HG03135 (cell line): ENCODE data around the gene RASSF4.

Experiments
- ATAC-seq: cut with Tn5 transposase; IDR thresholded peaks from one replicate; pipeline ENCODE4 v1.9.1; 2021; ENCODE audit warnings: mild to moderate bottlenecking, moderate library complexity; ENCODE audit not compliant: unreplicated experiment

Gene RASSF4

GRCh38 chr10:44986179-44986578, 26.6 kb downstream of the RASSF4 start:
- ATAC-seq, result no peak

DNA sequence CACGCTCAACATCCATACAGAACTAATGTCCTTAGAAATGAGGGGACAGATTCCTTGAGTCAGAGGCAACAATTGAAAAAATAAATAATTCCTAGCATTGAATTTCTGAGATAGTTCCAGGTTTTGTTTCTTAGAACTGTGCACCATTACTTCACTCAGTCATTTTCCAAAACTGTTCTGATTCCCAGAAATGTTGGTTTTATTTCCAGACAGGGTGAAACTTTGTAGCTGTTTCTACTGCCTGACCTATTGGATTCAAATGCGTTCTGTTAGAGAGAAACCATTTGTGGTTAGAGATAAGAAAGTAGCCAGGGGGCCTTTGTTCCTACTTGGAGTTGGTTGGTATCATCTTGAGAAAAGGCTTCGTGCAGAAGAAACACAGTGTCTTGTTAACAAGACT, 27.1 kb downstream of the RASSF4 start:
- ATAC-seq, result no peak

- ATAC-seq, result no peak
These were observed 29.5 kb downstream of the RASSF4 start for GRCh38 chr10:44988957-44989585.

DNA sequence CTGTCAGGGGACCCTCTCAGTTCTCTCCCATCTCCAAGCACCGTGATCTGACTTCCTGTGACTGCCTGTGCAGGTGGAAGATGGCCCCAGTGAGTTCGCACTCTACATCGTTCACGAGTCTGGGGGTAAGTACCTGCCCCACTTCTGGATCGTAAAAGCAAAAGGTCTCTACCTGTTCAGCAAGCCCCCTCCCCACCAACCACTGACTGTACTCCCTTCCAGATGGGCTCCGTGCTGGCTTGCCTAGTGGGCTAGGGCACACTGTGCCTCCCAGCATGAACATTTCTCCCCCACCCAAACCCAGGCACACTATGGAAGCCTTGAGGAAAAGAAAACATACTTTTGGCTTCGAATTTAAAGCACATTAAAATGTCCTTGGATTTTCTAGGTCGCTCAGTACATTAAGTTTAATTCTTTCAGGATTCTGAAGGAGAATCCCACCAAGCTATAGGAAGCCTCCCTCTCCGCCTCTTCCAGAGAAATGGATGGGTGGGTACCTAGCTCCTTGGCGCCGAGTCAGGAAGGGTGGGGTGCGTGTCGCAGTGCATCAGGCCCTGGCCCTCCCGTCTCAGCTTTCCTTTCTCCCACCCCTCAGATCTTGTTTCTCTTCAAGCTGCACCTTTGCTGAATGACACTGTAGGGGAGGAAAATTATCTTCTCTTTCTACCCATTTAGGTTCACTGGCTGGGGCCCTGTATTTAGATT, 30.1 kb downstream of the RASSF4 start:
- ATAC-seq, result no peak

DNA sequence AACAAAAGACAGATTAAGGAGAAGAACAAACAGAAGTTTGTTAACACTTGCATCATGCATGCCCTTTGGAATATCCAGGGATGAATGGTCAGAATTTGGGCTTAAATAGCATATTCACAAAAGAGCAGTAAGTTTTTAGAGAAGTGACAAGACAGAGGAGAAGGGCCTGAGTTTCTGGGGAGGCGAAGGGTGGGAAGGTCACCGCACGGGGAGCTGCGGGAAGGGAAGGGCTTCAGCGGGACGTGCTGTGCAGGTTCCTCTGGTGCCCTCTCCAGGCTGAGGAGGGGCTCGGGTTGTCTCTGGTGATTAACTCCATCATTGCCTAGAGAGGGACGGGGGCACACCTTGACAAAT, 30.7 kb downstream of the RASSF4 start:
- ATAC-seq, result no peak

DNA sequence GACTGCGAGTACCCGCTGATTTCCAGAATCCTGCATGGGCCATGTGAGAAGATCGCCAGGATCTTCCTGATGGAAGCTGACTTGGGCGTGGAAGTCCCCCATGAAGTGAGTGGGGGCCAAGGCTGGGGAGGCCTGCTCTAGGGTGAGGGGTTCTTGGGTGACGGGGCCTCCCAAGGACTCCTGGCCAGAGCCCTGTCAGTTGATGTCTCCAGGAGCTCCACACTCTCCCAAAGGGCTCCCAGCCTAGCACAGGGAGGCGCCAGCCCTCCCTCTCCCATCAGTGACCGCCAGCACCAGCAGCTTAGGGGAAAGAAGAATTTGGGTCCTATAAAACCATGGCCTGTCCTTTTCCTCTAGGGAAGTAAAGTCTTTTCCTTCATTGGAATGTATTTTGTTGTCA, 31.4 kb downstream of the RASSF4 start:
- no peak for ATAC-seq

DNA sequence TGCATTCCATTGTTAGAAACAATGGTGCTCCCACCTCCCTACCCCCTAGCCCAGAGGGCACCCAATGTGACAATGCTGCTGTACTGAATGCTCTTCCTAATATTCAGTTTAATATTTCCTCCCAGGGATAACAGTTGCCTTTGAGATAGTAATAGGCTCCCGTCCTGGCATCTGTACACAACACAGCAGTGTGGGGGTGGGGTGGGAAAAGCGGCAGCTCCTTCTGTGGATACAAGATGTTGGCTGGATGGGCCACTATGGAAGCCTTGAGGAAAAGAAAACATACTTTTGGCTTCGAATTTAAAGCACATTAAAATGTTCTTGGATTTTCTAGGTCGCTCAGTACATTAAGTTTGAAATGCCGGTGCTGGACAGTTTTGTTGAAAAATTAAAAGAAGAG, 32.0 kb downstream of the RASSF4 start:
- no peak for ATAC-seq

DNA sequence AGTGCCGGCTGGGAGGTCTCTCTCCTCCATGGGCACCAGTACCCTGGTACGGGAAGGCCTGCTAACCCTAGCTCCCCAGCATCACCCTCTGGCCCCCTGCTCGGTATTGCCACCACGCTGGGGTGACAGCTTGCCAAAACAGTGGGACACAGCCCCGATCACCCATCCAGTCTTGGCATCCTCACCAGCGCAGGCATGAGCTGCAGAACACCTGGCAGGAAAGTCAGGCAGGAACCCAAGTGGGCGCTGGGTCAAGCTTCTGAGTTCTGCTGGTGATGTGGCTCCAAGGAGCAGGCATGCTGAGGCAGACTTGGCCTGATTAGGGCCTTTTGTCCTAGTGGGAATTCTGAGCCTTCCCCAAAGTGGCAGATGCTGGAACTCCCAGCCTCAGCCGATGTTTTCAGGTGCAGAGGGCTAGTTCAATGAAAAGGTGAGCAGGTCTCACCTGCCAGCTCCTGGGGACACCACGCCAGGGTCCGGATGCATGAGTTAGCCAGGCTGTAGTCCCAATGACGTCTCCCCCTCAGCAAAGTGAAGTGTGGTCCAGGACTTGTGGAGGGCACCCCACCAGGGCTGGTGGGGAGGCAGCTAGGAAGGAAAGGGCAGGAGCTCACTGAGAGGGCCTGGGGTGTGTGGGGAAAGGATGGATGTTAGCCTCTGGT, 32.6 kb downstream of the RASSF4 start:
- no peak for ATAC-seq

DNA sequence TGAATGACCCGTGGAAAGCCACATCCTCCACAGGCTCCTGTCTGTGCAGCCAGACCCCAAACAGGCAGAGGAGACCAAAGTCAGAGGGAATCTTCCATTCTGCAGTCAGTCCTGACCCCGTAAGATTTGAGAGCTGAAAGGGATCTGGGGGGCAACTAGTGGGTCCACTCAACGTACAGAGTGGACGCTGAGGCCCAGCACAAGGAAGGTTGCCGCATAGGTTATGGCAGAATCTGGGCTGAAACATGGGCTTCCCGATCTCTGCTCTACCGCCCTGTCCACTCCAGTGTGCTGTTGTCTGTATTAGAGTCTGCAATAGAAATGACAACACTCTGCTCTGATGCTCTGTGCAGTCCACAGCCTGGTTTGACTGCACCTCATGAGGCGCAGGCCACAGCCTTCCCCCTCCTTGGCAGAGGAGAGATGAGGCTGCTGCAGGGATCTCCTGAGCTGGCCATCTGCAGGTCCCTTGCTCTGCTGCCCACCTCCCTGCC, 33.2 kb downstream of the RASSF4 start:
- ATAC-seq, result no peak

DNA sequence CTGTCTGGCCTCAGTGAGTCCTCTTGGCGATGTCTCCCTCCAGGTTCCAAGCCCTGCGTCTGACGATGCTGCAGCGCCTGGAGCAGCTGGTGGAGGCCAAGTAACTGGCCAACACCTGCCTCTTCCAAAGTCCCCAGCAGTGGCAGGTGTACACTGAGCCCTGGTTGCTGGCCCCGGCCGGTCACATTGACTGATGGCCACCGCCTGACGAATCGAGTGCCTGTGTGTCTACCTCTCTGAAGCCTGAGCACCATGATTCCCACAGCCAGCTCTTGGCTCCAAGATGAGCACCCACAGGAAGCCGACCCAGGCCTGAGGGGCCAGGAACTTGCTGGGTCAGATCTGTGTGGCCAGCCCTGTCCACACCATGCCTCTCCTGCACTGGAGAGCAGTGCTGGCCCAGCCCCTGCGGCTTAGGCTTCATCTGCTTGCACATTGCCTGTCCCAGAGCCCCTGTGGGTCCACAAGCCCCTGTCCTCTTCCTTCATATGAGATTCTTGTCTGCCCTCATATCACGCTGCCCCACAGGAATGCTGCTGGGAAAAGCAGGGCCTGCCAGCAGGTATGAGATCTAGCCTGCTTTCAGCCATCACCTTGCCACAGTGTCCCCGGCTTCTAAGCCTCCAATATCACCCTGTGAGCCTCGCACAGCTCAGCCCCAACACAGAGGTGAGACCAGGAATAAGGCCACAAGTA, 33.8 kb downstream of the RASSF4 start:
- ATAC-seq, result no peak

GRCh38 chr10:44993922-44994751, 34.5 kb downstream of the RASSF4 start:
- ATAC-seq, result no peak

GRCh38 chr10:44994752-44995530, 35.3 kb downstream of the RASSF4 start:
- no peak for ATAC-seq

DNA sequence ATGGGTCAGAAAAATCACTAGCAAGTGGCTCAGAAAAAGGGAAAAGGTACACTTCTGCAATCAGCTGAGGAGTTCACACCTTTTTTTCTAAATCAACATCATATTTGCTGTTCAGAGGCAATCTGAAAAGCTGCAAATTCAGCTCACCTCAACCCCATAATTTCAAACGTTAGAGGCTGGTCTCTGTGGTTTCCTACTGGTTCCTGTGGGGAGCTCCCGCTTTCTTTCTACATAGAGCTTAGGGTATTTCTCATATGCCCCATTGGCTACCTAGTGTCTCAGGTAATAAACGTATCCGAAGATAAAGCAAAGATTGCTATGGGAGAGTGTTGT, 35.9 kb downstream of the RASSF4 start:
- ATAC-seq, result no peak

DNA sequence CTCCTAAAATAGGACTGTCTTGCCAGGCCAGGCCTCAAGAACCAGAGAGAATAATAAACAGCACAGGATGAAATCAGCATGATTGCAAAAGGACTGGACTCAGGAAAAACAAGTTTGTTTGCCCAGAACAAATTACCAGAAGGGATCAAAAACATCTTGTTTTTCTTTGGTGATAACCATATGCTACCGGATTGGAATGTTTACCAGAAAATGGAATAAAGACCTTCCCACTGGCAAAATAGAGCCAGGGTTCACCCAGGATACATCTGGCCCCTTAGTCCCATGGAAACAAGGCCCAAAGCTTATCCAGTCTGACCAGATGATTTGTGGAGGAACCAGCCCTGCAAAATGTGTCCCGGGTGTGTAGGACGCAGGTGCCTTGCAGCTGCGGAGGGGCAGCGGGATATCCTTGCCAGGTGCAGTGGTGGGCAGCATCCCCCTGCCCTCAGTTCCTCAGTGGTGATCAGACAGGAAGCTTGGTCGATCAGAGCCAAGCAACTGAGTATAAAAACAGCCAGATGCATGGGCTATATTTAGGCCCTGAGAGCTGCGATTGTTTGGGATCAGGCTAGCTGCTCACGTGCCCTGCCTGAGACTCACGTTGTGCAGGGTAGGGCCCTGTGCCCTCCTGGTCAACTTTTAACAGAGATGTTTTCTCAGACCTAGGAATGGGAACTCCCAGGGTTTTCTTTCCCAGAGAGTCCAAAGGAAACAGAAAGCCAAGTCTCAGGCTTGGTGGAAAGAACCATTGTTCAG, 36.5 kb downstream of the RASSF4 start:
- ATAC-seq, result no peak

DNA sequence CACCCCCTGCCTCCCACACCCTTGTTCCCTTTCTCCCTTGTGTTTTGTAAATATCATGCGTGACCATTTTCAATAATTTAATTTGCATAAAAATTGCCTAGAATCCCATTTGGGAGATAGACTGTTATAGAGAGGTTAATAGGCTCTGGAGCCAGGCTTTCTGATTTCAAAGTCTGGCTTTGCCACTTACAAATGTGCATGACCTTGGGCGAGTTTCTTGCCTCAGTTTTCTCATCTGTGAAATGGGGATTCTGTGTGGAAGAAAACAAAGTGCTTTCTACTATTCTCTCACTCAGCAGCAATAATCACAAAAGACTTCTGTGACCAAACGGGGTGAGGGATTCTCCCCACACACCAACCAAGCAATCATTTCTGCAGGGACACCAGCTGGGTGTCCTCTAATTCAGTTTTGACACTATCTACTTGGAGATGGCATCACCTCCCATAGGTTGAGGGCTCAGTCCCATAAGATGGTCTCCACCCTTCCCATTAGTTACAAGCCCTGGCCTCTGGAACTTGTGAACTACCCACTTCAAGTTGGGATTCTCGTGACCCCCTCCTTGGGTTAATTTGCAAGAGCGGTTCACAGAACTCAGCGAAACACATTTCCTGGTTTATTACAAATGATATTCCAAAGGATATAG, 37.6 kb downstream of the RASSF4 start:
- ATAC-seq, result no peak

DNA sequence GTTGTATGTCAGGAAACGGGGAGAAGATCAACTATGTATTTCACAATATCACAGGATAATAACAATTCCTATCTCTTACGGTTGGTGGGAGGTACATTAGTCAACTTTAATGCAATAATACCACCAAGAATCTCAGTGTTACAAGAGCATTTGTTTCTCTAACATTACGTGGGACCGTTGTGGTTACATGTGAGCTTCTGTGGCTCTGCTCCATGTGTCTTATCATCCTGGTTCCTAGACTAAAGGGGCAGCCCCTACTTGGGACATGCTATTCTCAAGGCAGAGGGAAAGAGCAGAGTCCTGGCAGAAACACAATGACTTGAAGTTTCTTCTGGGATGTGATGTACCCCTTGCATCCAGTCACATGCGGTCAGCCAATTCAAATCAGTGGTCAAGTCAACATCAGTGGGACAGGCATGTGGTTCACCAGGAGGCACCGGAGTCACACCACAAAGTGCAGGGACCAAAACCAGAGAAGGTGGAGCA, 38.6 kb downstream of the RASSF4 start:
- ATAC-seq, result no peak

DNA sequence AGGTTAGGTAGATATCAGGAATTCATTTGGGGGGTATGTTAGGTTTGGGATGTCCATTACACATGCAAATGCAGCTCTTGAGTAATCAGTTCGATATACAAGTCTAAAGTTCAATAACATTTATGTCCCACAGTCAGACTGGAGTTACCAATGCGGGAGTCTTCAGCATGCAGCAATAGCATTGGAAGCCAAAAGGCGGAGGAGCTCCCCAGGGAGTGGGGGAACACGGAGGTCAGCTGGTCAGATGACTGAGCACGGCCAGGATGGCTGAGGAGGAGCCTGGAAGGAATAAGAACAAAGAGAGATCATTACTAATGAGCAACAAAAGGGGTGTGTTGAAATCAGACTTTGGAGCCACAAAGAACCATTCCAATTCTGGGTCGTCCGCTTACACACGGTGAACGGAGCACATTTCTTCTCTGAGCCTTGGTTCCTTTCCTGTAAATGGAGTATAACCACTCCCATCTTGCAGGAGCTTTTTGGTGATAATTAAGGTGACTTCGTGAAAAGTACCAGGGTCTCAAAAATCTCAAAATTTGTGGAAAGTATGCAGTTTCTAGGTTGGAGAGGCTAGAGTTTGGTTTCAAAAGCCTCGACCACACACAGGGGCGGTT, 40.6 kb downstream of the RASSF4 start:
- ATAC-seq, result no peak

DNA sequence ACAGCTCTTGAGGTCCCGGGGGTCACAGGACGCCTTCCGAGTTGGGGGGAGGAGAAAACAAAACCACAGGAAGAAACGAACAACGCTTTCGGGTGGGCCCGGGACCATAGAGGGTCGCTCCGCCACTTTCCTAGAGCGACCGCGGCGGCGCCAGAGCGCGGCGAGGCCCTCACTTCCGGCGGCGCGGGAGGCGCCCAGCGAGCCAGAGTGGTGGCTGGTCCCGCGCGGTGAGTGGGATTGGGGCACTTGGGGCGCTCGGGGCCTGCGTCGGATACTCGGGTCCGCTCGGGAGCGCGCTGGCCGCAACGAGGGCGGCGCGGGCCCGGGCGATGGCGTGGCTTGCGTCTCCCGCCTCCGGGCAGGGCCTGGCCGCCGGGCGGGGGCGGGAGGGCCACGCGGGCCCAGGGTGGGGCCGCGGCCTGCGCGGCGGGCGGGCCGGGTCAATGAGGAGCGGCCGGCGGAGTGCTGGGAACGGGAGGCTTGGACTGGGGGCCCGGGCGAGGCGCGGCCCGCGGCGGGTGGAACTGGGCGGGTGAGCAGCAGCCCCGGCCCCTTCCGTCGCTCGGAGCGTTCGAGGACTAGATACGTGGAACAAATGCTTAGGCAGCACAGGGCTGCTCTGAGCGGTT, 41.3 kb downstream of the RASSF4 start, which contains the start of gene ZNF22:
Gene ZNF22 (plus strand): TSS at position 172 of the 629 bp plus-strand sequence. CDS start 2,446 bp downstream, outside the sequence.
- ATAC-seq, result peak; percentile 63
